ENCODE results near the gene ZDHHC20.

Gene ZDHHC20

GRCh38 chr13:21361123-21361522, 98.0 kb downstream of the ZDHHC20 start:
- Histone ChIP-seq H3K36me3 (ENCODE audit: control insufficient read depth, low read length) (no peaks in the 10 kb centered on the region), H4K20me1 (ENCODE audit: control insufficient read depth, insufficient read depth, low read depth, low read length) (no peaks in the 10 kb centered on the region), H3K4me2 (ENCODE audit: low read length) (no peak overlapping the region), H3K9me2 (replicated peaks; ENCODE audit: control insufficient read depth, low read length) (no peaks in the 10 kb centered on the region), H3K4me1 (ENCODE audit: control insufficient read depth, low read length) (no peaks in the 10 kb centered on the region), H3K9me3 (ENCODE audit: control insufficient read depth, insufficient read depth, low read length) (no peaks in the 10 kb centered on the region), H3F3A (ENCODE audit: control insufficient read depth, insufficient read depth) (no peaks in the 10 kb centered on the region), H3K27ac (ENCODE audit: low read depth, low read length) (no peak overlapping the region), H3K4me3 (ENCODE audit: low read length) (no peak overlapping the region), H3K27me3 (ENCODE audit: control insufficient read depth, low read length) (no peaks in the 10 kb centered on the region), H3K79me2 (ENCODE audit: control insufficient read depth, low read length) (no peaks in the 10 kb centered on the region)
- TF ChIP-seq CTCF (IDR thresholded peaks at IDR 0.05; ENCODE audit: low read depth, low read length, poor library complexity, severe bottlenecking) (no peak), EZH2phosphoT487 (IDR thresholded peaks at IDR 0.05; ENCODE audit: borderline replicate concordance, low read length) (no peak)

GRCh38 chr13:21360463-21360862, 98.6 kb downstream of the ZDHHC20 start:
- Histone ChIP-seq H3K79me2 (ENCODE audit: control insufficient read depth, low read length) (no peaks in the 10 kb centered on the region), H3K4me3 (ENCODE audit: low read length) (no peak overlapping the region), H4K20me1 (ENCODE audit: control insufficient read depth, insufficient read depth, low read depth, low read length) (no peaks in the 10 kb centered on the region), H3K4me1 (ENCODE audit: control insufficient read depth, low read length) (no peaks in the 10 kb centered on the region), H3K27ac (ENCODE audit: low read depth, low read length) (no peak overlapping the region), H3K9me3 (ENCODE audit: control insufficient read depth, insufficient read depth, low read length) (no peaks in the 10 kb centered on the region), H3K36me3 (ENCODE audit: control insufficient read depth, low read length) (no peaks in the 10 kb centered on the region), H3K4me2 (ENCODE audit: low read length) (no peak overlapping the region), H3K27me3 (ENCODE audit: control insufficient read depth, low read length) (no peaks in the 10 kb centered on the region), H3F3A (ENCODE audit: control insufficient read depth, insufficient read depth) (no peaks in the 10 kb centered on the region), H3K9me2 (replicated peaks; ENCODE audit: control insufficient read depth, low read length) (no peaks in the 10 kb centered on the region)
- TF ChIP-seq EZH2phosphoT487 (IDR thresholded peaks at IDR 0.05; ENCODE audit: borderline replicate concordance, low read length) (no peak), CTCF (IDR thresholded peaks at IDR 0.05; ENCODE audit: low read depth, low read length, poor library complexity, severe bottlenecking) (no peak)

GRCh38 chr13:21359855-21360254, 99.2 kb downstream of the ZDHHC20 start:
- Histone ChIP-seq H3F3A (ENCODE audit: control insufficient read depth, insufficient read depth) (no peaks in the 10 kb centered on the region), H3K4me1 (ENCODE audit: control insufficient read depth, low read length) (no peaks in the 10 kb centered on the region), H3K4me3 (ENCODE audit: low read length) (no peak overlapping the region), H3K36me3 (ENCODE audit: control insufficient read depth, low read length) (no peaks in the 10 kb centered on the region), H3K9me2 (replicated peaks; ENCODE audit: control insufficient read depth, low read length) (no peaks in the 10 kb centered on the region), H4K20me1 (ENCODE audit: control insufficient read depth, insufficient read depth, low read depth, low read length) (no peaks in the 10 kb centered on the region), H3K4me2 (ENCODE audit: low read length) (no peak overlapping the region), H3K27ac (ENCODE audit: low read depth, low read length) (no peak overlapping the region), H3K27me3 (ENCODE audit: control insufficient read depth, low read length) (no peaks in the 10 kb centered on the region), H3K79me2 (ENCODE audit: control insufficient read depth, low read length) (no peaks in the 10 kb centered on the region), H3K9me3 (ENCODE audit: control insufficient read depth, insufficient read depth, low read length) (no peaks in the 10 kb centered on the region)
- no peak for TF ChIP-seq EZH2phosphoT487 (IDR thresholded peaks at IDR 0.05; ENCODE audit: borderline replicate concordance, low read length)
- no peak for TF ChIP-seq CTCF (IDR thresholded peaks at IDR 0.05; ENCODE audit: low read depth, low read length, poor library complexity, severe bottlenecking)

GRCh38 chr13:21355304-21355703, 103.8 kb downstream of the ZDHHC20 start:
- H3K27ac ChIP-seq (ENCODE audit: low read depth, low read length), result no peak overlapping the region
- no peaks in the 10 kb centered on the region for H3K36me3 ChIP-seq (ENCODE audit: control insufficient read depth, low read length)
- no peak overlapping the region for H3K4me3 ChIP-seq (ENCODE audit: low read length)
- no peak for TF ChIP-seq EZH2phosphoT487 (IDR thresholded peaks at IDR 0.05; ENCODE audit: borderline replicate concordance, low read length)
- no peak for TF ChIP-seq CTCF (IDR thresholded peaks at IDR 0.05; ENCODE audit: low read depth, low read length, poor library complexity, severe bottlenecking)
- no peaks in the 10 kb centered on the region for H3K4me1 ChIP-seq (ENCODE audit: control insufficient read depth, low read length)
- H3K9me2 ChIP-seq (replicated peaks; ENCODE audit: control insufficient read depth, low read length), result no peaks in the 10 kb centered on the region
- no peaks in the 10 kb centered on the region for H3K27me3 ChIP-seq (ENCODE audit: control insufficient read depth, low read length)
- no peaks in the 10 kb centered on the region for H4K20me1 ChIP-seq (ENCODE audit: control insufficient read depth, insufficient read depth, low read depth, low read length)
- no peaks in the 10 kb centered on the region for H3F3A ChIP-seq (ENCODE audit: control insufficient read depth, insufficient read depth)
- no peak overlapping the region for H3K4me2 ChIP-seq (ENCODE audit: low read length)
- no peaks in the 10 kb centered on the region for H3K9me3 ChIP-seq (ENCODE audit: control insufficient read depth, insufficient read depth, low read length)
- no peaks in the 10 kb centered on the region for H3K79me2 ChIP-seq (ENCODE audit: control insufficient read depth, low read length)

Data from DOHH2 (cell line).